ENCODE results near the gene TK1.

The TK1 gene

DNA sequence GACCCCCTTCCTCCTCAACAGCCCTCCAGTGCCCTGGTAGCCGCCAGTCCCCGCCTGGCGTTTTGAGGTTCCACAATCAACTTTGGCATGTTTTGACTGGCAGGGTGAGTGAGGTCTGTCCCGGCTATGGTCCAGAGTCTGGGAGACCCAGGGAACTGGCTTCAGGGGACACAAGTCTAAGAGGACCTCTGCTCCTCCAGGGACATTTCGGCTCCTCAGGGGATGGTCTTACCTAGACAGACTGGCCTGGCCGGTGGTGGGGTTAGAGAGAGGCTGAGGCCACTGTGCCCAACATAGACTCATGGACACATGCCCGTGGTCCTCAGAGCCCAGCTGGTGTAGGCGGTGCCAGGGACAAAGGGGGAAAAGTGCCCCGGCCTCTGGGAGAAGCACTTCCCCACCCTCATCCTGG lies 54.1 kb downstream of the TK1 start:
- no peak for DNase-seq

DNA sequence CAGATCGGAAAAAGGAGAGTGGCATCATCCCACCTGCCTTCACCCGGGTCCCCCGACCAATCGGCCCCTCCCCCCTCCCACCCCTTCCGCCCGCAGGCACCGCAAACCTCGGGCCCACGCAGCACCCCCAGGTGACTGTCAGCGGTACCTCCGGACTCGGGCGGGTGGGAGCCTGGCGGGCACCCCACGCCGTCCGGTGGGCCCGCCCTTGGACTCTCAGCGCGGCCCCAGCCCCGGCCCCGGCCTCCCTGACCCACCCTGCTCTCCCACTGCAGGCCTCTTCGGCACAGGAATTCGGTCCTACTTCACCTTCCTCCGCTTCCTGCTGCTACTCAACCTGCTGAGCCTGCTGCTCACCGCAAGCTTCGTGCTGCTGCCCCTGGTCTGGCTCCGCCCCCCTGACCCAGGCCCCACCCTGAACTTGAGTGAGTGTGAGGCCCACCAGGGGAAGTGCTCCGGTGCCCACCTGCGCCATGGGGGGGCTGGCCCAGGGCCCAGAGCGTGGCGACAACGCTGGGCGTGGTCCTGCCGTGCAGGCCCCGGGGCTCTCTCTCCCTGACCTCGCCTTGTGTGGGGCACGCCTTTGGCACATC lies 54.7 kb downstream of the TK1 start:
- DNase-seq: no peak

DNA sequence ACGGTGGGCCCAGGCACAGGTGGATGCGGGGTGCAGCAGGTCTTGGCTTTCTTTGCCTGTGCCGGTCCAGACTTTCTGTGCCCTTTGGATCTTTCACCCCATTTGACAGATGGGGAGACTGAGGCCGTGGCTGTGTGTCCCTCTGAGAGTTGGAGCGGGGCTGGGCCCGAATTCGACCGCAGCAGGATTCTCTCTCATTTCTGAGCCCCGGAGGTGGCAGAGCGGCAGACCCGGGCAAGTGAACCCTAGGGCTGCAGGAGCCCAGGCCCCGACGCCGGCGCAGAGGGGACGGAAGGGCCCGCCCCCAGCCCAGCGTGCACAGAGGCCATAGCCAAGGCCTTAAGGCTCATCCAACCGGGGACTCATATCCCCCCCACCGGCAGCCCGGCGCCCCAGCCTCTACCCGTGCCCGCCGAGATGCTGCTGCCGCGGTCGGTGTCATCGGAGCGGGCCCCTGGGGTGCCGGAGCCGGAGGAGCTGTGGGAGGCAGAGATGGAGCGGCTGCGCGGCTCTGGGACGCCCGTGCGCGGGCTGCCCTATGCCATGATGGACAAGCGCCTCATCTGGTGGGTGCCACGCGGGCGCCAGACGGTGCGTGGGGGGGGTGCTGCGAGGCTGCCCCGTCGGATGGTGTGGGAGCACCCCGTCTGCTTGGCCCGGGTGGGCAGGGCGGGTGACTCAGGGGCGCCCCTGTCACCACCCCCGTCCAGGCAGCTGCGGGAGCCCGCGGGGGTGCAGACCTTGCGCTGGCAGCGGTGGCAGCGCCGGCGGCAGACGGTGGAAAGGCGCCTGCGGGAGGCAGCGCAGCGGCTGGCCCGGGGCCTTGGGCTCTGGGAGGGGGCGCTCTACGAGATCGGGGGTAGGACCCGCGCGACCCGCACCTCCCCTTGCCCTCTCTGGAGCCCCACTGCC lies 55.4 kb downstream of the TK1 start:
- no peak for DNase-seq

DNA sequence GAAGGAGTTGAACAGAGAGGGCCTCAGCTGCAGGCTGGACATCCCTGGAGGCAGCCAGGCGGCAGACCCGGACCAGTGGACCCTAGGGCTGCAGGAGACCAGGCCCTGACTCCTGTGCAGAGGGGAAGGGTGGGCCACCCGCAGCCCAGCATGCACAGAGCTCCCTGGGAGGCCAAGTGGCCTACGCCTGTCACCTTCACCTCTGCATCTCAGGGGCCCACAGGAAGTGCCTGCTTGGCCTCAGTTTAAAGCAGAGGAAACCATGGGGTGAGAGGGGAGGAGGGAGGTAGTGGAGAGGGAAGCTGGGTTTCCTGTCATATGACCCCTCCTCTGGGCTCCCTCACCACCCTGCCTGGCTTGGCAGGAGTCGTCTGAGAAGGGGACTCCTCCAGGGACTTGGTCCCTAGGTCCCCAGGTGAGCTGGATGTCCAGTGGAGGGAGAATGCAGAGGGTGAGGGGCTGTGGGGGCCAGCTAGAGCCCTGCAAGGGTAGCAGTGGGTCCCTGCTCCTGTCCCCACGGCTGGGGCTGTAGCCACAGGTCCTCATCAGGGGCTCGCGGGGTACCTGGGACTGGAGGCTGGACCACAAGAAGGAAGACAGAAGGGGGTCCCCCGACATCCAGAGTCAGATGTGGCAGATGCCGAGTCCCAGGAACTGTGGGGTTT lies 56.3 kb downstream of the TK1 start, which contains the start of gene TMC8:
Gene TMC8 (plus strand): TSS at position 335 of the 665 bp plus-strand sequence. CDS start 818 bp downstream, outside the sequence.
- no peak for DNase-seq

DNA sequence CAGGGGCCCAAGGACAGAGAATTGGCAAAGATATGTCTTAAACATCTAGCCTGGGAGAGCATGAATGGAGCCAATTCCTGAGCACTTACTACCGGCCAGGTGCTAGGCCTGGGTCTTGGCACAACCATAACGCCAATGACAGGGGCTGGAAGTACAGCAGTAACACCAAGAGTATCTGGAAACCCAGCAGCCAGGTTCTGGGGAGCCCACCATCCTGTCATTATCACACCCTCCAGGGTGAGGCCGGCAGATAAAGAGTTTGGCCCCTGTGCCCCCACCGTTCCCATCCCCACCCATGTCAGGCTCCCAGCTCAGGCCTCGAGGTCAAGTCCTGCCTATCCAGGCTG lies 56.8 kb downstream of the TK1 start:
- no peak for DNase-seq

DNA sequence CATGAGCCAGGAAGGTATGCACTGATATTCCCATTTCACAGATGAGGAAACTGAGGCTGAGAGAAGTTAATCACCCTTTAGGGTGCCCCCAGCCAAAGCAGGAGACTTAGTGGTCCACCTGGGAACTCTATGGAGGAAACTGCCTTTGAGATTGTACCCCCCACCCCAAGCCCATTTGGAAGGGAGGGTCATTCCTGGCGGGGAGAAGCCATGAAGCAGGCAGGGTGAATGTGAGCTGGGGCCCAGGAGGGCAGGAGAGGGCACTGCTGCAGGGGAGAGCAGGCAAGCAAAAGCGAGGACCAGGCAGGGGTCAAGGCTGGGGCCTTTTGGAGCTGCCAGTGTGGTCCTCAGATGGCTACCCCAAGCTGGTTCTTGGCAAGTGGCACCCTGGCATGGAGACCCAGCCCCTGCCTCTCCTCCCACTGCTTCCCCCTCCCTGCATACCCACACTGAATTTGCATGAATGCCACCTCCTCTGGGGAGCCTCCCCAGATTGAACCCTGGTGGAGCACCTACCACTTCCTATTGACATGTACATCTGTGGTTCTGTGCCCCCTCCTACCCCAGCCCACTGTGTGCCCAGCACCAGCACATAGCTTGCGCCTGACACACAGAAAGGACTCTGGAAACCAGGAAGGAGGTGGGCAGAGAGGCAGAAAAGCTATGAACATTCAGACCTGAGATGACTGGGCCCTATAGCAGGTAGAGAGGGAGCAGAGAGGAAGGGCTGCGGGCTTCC lies 57.3 kb downstream of the TK1 start:
- DNase-seq: no peak

GRCh38 chr17:78128551-78129350 lies 58.1 kb downstream of the TK1 start, which contains the start of gene TMC6:
TMC6 (minus strand) TSS chr17:78128755; CDS start chr17:78126832, 1,923 bp downstream.
- DNase-seq: peak; percentile 57

DNA sequence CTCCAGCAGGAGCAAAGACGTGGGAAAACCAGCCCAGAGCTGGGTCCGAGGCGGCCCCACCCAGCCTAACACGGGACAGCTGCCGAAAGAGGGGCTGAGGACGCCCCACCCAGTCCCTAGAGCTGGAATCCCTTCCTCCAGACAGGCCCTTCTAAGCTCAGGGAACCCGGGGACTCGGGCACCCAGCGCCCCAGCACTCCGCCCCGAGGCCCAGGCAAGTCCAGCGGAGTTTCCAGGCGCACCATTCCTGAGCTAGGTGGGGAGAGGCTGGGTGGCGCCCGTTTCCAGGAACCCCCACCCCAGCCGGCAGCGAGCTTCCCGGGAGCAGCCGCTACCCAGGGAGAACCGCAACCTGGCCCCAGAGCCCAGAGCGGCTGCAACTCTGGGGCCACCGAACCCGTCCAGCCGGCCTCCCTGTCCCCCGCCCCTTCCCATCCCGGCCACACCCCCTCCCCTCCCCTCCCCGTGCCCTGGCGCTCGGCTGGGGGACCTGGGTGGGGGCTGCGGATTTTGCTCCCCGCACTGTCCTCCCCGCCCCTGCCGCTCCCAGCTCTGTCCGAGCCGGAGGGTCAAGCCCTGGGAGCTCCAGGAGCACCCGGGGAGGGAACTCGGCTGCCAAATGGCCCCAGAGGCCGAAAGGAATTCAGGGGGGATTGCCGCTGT lies 58.8 kb downstream of the TK1 start:
- DNase-seq: no peak

DNA sequence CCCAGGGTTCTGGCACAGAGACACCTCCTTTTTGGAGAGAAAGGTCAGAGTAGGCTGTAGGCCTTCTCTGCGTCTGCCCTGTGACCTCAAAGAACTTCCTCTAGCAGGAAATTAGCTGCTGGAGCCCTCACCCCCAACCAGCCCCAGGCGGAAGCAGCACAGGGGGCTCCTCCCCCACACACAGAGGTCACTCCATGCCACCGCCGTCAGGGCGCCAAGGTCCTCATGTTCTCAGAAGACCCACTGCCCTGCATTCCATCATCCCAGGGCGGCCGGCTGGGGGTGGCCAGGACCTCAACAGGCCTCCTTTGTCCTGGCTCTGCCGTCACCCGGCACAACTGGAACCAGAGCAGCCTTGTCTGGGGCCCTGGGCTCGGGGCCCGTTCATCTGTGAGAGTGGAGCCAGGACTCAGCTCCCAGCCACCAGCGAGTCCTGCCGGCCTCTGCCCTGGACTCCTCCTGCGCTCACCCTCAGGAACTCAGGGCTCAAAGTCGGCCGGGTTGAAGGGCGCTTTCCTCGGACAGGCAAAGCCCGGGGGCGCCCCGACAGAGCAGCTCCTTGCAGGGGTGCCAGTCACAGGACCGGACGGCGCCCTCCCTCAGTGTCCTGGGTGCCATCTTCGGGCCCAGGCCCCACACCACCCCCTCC lies 59.5 kb downstream of the TK1 start:
- no peak for DNase-seq

DNA sequence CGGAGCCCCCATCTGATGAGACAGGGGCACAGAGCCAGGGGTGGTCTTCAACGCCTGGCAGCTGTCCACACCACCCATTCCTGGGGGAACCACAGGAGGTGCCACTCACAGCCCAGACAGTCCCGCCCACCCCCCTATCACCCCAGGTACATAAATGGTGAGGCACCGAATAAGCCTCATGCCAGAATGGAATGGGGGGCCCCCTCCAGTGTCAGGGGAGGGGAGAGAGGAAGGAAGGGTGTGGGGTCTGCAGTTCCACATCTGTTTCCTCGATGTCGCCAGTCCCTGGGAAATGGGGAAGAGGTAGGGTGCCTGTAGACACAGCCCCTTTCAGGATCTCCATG lies 60.0 kb downstream of the TK1 start:
- no peak for DNase-seq

DNA sequence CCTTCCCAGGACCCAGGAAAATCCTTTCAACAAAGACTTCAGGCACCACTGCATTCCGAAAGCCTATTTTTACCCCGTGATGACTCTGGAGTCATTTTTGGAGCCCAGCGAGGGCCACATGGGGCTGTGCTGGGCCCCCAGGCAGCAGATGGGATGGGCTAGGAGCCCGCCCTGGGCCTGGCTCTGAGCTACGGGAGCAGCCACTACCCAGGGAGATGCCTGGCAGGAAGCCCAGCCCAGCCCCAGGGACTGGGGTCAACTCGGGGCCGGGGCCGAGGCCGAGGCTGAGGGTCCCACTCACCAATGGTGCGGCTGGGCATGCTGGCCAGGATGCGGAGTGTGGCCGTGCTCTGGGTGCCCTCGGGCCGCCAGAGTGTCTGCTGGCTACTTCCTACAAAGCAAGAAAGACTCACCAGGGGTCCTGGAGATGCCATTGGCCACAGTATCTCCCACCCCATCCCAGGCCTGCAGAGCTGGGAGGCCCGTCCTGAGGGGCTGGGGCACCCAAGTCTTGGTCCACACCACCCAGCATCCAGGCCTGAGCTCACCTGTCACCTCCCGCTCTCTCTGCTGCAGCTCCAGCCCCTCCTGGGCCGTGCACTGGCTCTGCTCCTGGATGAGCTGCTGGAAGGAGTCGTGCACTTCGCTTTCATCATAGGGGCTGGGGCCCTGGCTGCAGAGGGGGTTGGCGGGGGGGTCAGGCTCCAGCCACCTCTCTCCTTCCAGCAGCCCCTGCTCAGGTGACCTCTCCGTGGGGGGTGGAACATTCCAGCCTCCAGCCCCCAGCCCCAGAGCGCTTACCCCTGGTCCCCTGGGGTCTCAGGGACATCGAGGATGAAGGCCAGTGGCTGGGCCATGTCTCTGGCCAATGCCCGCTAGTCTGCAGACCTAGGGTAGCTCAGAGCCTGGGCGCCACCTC lies 60.6 kb downstream of the TK1 start:
- DNase-seq: no peak

DNA sequence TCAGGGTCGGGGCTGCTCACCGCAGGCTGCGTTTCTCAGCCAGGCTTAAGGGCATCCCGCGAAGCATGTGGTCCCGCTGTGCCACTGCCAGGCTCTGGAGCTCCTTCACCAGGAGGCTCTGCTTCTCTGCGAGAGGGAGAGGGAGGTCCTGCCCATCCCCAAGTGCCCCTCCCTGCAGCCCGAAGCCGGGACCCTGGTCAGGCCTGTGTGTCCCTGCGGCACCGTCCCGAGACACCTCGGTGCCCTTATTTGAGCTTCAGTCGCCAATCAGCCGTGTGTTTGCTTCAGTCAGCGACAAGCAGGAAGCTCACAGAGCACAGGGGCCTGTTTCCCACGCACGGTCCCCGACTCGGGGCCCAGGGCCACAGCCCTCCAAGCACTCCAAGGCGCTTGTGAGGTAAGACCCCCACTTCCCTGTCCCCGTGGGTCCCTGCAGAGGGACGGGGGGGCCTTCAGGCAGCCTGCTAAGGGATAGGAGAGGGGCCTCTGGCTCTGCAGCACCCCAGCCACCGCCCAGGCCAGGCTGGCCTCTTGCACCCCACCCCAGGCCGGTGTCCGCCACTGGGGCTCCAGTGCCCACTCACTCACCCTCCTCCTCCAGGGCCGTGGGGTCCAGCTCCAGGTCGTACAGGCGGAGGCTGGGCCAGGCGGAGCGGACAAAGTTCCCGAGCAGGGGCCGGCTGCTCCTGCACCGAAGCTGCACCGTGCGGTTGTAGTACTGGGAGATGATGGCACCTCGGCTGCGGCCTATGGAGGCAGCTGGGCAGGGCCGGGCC lies 61.5 kb downstream of the TK1 start:
- DNase-seq: no peak

- DNase-seq: no peak
Observed at GRCh38 chr17:78124836-78125137, 62.1 kb downstream of the TK1 start.
